Neural crest cell (in vitro differentiated cells): ENCODE results near the gene MIXL1. TPM values are rescaled to one million over a fixed set of nuclear protein-coding genes. Genes with fewer than 3 reads are reported as not detected.
"Not testable (repeated sequence)": the region's sequence is repeated elsewhere in the genome, so short reads cannot be mapped to it uniquely, and the experiment has no call there.

Experiments used
- DNase-seq: peaks from one replicate; pipeline ENCODE4 v3.0.0; 2021; ENCODE audit warnings: low read depth, mixed read lengths, low spot score
- H3K27ac Mint-ChIP-seq: one replicate; pipeline ENCODE4 v1.8.0; 2021; ENCODE audit warnings: mild to moderate bottlenecking, mixed read lengths; ENCODE audit not compliant: unreplicated experiment
- H3K27me3 Mint-ChIP-seq: 2 replicates; pipeline ENCODE4 v1.8.0; 2021; ENCODE audit warnings: low read depth, mild to moderate bottlenecking, mixed read lengths
- H3K36me3 Mint-ChIP-seq: 2 replicates; pipeline ENCODE4 v1.8.0; 2021; ENCODE audit warnings: low read depth, mild to moderate bottlenecking, mixed read lengths
- H3K4me1 Mint-ChIP-seq: 2 replicates; pipeline ENCODE4 v1.8.0; 2021; ENCODE audit warnings: mixed read lengths
- H3K4me3 Mint-ChIP-seq: one replicate; pipeline ENCODE4 v1.8.0; 2021; ENCODE audit warnings: mild to moderate bottlenecking, mixed read lengths
- H3K9me3 Mint-ChIP-seq: 2 replicates; pipeline ENCODE4 v1.8.0; 2021; ENCODE audit warnings: mixed read lengths
- total RNA-seq: library from RNA; stranded (reverse); gene quantifications from 2 replicates; pipeline ENCODE4 v1.2.1, GENCODE V29; 2021
- TF ChIP-seq, protein P1 (sequence below): fragments of 200-600 bp; sonication (generic); conservative IDR thresholded peaks from 2 replicates; pipeline ENCODE4 v1.5.0; 2021; ENCODE audit warnings: antibody characterized with exemption, mild to moderate bottlenecking

The MIXL1 gene
- total RNA-seq, 1 donor from 2014 or later = 0.37 TPM

DNA sequence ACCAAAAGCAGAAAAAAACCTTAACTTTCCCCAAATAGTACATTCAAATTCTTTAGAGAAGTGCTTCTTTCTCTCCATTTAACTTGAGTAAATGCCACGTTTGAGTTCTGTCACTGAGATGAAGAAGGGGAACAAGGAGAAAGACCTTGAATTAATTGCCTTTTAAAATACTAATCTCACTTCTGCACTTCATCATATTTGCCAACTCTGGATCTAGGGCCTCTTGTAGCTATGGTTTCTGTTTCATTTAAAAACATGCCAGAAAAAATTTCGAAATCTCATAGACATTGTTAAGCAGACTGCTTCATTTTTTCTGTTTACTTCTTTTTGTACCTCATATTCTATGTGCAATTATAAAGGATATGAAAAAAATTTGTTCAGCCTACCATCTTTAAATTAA, 24.6 kb downstream of the MIXL1 start:
- Mint-ChIP-seq H3K4me1 (no peaks in the 10 kb centered on the region), H3K4me3 (no peak overlapping the region), H3K36me3 (peaks cover 11% of the 10 kb centered on the region), H3K27ac (no peak overlapping the region), H3K9me3 (no peaks in the 10 kb centered on the region), H3K27me3 (no peaks in the 10 kb centered on the region)
- DNase-seq = no peak
- TF ChIP-seq, protein P1, sequence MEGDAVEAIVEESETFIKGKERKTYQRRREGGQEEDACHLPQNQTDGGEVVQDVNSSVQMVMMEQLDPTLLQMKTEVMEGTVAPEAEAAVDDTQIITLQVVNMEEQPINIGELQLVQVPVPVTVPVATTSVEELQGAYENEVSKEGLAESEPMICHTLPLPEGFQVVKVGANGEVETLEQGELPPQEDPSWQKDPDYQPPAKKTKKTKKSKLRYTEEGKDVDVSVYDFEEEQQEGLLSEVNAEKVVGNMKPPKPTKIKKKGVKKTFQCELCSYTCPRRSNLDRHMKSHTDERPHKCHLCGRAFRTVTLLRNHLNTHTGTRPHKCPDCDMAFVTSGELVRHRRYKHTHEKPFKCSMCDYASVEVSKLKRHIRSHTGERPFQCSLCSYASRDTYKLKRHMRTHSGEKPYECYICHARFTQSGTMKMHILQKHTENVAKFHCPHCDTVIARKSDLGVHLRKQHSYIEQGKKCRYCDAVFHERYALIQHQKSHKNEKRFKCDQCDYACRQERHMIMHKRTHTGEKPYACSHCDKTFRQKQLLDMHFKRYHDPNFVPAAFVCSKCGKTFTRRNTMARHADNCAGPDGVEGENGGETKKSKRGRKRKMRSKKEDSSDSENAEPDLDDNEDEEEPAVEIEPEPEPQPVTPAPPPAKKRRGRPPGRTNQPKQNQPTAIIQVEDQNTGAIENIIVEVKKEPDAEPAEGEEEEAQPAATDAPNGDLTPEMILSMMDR = no peak

DNA sequence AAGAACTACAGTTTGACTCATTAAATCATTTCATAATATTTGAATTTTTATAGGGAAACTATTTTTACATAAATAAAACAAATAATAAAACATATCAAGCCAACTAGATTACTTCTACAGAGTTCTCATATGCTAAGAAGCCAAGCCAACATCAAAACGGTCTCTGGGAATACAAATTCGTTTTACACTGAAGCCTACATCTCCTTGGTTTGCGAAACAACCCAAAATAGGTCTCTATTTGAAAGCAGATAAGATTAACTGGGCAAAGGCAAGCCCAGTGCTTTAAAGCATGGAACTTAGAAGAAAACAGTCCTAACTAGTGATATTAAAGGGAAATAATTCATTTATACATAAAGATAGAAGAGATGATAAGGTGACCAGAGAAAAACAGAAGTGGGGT, 25.3 kb downstream of the MIXL1 start:
- H3K9me3 Mint-ChIP-seq = no peaks in the 10 kb centered on the region
- TF ChIP-seq, protein P1 = no peak
- DNase-seq = no peak
- H3K27ac Mint-ChIP-seq = no peak overlapping the region
- H3K4me3 Mint-ChIP-seq = no peak overlapping the region
- no peaks in the 10 kb centered on the region for H3K4me1 Mint-ChIP-seq
- peaks cover 11% of the 10 kb centered on the region for H3K36me3 Mint-ChIP-seq
- H3K27me3 Mint-ChIP-seq = no peaks in the 10 kb centered on the region

DNA sequence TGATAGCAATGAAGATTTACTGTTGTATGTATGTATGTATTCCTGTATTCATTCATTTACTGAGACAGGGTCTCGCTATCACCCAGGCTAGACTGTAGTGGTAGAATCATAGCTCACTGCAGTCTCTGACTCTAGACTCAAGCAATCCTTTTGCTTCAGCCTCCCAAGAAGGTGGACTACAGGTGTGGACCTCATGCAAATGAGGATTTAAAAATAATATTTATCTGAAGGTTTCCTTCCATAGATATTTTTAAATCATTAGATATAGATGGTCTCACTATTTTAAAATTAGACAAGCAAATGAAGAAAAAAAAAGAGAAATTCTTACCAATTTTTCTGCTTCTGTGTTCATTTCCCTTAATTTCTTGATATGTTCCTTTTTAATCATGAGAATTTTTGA, 27.0 kb downstream of the MIXL1 start:
- no peak overlapping the region for H3K4me3 Mint-ChIP-seq
- no peaks in the 10 kb centered on the region for H3K9me3 Mint-ChIP-seq
- H3K27me3 Mint-ChIP-seq = no peaks in the 10 kb centered on the region
- TF ChIP-seq, protein P1 = no peak
- H3K4me1 Mint-ChIP-seq = no peaks in the 10 kb centered on the region
- no peak overlapping the region for H3K27ac Mint-ChIP-seq
- DNase-seq = no peak
- peaks cover 13% of the 10 kb centered on the region for H3K36me3 Mint-ChIP-seq

DNA sequence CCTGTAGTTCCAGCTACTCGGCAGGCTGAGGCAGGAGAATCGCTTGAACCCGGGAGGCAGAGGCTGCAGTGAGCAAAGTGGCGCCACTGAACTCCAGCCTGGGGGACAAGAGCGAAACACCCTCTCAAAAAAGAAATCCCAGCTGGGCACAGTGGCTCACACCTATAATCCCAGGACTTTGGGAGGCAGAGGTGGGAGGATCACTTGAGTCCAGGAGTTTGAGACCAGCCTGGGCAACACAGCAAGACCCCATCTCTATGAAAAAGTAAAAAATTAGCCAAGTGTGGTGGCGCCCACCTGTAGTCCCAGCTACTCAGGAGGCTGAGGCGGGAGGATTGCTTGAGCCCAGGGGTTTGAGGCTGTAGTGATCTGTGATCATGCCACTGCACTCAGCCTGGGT, 29.4 kb downstream of the MIXL1 start:
- H3K9me3 Mint-ChIP-seq, H3K27ac Mint-ChIP-seq, DNase-seq, H3K4me3 Mint-ChIP-seq, H3K4me1 Mint-ChIP-seq, H3K27me3 Mint-ChIP-seq: not testable (repeated sequence)
- H3K36me3 Mint-ChIP-seq = peaks cover 15% of the 10 kb centered on the region

DNA sequence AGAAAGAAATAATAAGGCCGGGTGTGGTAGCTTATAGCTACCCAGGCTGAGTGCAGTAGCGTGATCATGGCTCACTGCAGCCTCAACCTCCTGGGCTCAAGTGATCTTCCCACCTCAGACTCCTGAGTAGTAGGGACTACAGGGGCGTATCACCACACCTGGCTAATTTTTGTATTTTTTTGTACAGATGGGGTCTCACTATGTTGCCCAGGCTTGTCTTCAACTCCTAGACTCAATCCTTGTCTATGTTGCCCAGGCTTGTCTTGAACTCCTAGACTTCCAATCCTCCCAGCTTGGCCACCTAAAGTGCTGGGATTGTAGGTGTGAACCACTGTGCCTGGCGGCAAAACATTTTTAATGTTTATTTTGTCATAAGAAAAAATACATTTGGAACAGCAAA, 30.5 kb downstream of the MIXL1 start:
- no peak for DNase-seq
- TF ChIP-seq, protein P1 = no peak
- Mint-ChIP-seq H3K36me3 (peaks cover 15% of the 10 kb centered on the region), H3K4me3 (no peak overlapping the region), H3K27me3 (no peaks in the 10 kb centered on the region), H3K4me1 (no peaks in the 10 kb centered on the region), H3K27ac (no peak overlapping the region), H3K9me3 (no peaks in the 10 kb centered on the region)

DNA sequence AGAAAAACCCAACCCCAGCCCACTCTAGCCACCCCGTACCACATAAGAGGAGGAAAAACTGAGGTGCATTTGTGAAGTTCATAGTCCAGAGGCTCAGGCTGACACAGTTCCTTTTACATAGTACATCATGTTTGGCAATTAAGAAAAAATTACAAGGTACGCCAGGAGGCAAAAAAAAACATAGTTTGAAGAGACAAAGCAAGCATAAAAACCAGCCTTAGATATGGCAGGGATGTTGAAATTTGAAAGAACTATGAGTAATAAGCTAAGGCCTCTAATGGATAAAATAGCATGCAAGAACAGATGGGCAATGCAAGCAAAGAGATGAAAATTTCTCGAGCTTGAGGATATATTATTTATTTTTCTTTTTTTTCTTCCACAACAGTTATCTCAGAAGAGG, 31.9 kb downstream of the MIXL1 start:
- DNase-seq = no peak
- H3K27me3 Mint-ChIP-seq = no peaks in the 10 kb centered on the region
- H3K36me3 Mint-ChIP-seq = peaks cover 21% of the 10 kb centered on the region
- no peak overlapping the region for H3K4me3 Mint-ChIP-seq
- H3K4me1 Mint-ChIP-seq = no peaks in the 10 kb centered on the region
- peaks cover 7% of the 10 kb centered on the region for H3K9me3 Mint-ChIP-seq
- no peak overlapping the region for H3K27ac Mint-ChIP-seq
- TF ChIP-seq, protein P1 = no peak
